Fibroblast of lung (primary cell): ENCODE results near the gene GNA12. TPM values are rescaled to one million over a fixed set of nuclear protein-coding genes. Genes with fewer than 3 reads are reported as not detected.
A peak's percentile ranks its signal among the peaks of the same experiment; 100 is the strongest.

Source experiments
- DNase-seq, 2 donors: peaks; one replicate each; pipeline versions ENCODE4 v3.0.0 to v3.0.0-alpha.2; 2010; ENCODE audit warnings: low read depth in 2 of 2
- H2AFZ ChIP-seq: 2 replicates; pipeline ENCODE4 v1.5.1; 2012; ENCODE audit warnings: low read length, control low read depth, inconsistent platforms
- H3K27ac ChIP-seq: 2 replicates; pipeline ENCODE4 v1.5.1; 2011; ENCODE audit warnings: low read length, control low read depth; ENCODE audit not compliant: insufficient read depth
- H3K27me3 ChIP-seq: 2 replicates; pipeline ENCODE4 v1.5.1; 2011; ENCODE audit warnings: mild to moderate bottlenecking, low read length; ENCODE audit not compliant: control insufficient read depth, insufficient read depth
- H3K36me3 ChIP-seq: 2 replicates; pipeline ENCODE4 v1.5.1; 2011; ENCODE audit warnings: low read length; ENCODE audit not compliant: control insufficient read depth, insufficient read depth
- H3K4me1 ChIP-seq: 2 replicates; pipeline ENCODE4 v1.5.1; 2011; ENCODE audit warnings: low read length; ENCODE audit not compliant: control insufficient read depth, insufficient read depth; ENCODE audit errors: extremely low read depth
- H3K4me2 ChIP-seq: 2 replicates; pipeline ENCODE4 v1.5.1; 2011; ENCODE audit warnings: low read length, control low read depth; ENCODE audit not compliant: insufficient read depth; ENCODE audit errors: extremely low read depth
- H3K4me3 ChIP-seq, 4 experiments: fragments of 200-600 bp in 1 of 4; sonication (generic) in 1 of 4; replicated peaks in 1 of 4; 2 replicates each; pipeline ENCODE4 v1.5.1; 2011 to 2016; ENCODE audit warnings: low read length in 4 of 4, low read depth in 3 of 4, mild to moderate bottlenecking in 3 of 4, control low read depth in 2 of 4, inconsistent platforms in 1 of 4, mixed read lengths in 1 of 4; ENCODE audit not compliant: insufficient read depth in 1 of 4; ENCODE audit errors: control extremely low read depth in 1 of 4
- H3K79me2 ChIP-seq: 2 replicates; pipeline ENCODE4 v1.5.1; 2012; ENCODE audit warnings: mild to moderate bottlenecking, low read length, inconsistent platforms; ENCODE audit not compliant: control insufficient read depth, insufficient read depth
- H3K9ac ChIP-seq: 2 replicates; pipeline ENCODE4 v1.5.1; 2011; ENCODE audit warnings: mild to moderate bottlenecking, low read length, control low read depth; ENCODE audit not compliant: insufficient read depth
- H3K9me3 ChIP-seq: 2 replicates; pipeline ENCODE4 v1.5.1; 2012; ENCODE audit warnings: low read depth, low read length; ENCODE audit not compliant: control insufficient read depth, insufficient read depth
- H4K20me1 ChIP-seq: 2 replicates; pipeline ENCODE4 v1.5.1; 2011; ENCODE audit warnings: low read length; ENCODE audit not compliant: control insufficient read depth, insufficient read depth; ENCODE audit errors: extremely low read depth
- CTCF ChIP-seq, 2 donors: IDR thresholded peaks in 1 of 2; conservative IDR thresholded peaks in 1 of 2; 1 replicate in 1 of 2; 2 replicates in 1 of 2; pipeline ENCODE4 v1.5.1; 2011 to 2012; ENCODE audit warnings: low read length in 2 of 2, control low read depth in 1 of 2, inconsistent platforms in 1 of 2, low read depth in 1 of 2, mild to moderate bottlenecking in 1 of 2
- EZH2 ChIP-seq: IDR thresholded peaks from 2 replicates; pipeline ENCODE4 v1.5.1; 2012; ENCODE audit warnings: low read length, control low read depth, mild to moderate bottlenecking; ENCODE audit errors: missing control alignments
- polyA plus RNA-seq, 2 donors: library from polyadenylated mRNA; depleted of rRNA in 1 of 2; stranded (reverse) in 1 of 2; unstranded in 1 of 2; fragments of >200 nt; gene quantifications; 2 replicates each; pipeline ENCODE4 v1.2.1, GENCODE V29; 2011 to 2012; ENCODE audit warnings: missing spikeins in 1 of 2
- total RNA-seq: library from RNA; depleted of rRNA; stranded (reverse); fragments of >200 nt; gene quantifications from 2 replicates; pipeline ENCODE4 v1.2.1, GENCODE V29; 2014

The GNA12 gene
- total and polyA plus RNA-seq, 2 donors (not counting 1 experiment from before 2014, with no cell fraction given), result 36.2 to 137 TPM

- Histone ChIP-seq H3K4me1 (peaks cover 10% of the 10 kb centered on the region), H3K36me3 (peaks cover 7% of the 10 kb centered on the region), H3K27me3 (no peaks in the 10 kb centered on the region), H4K20me1 (no peaks in the 10 kb centered on the region), H3K27ac (peak overlapping the region; percentile 49), H3K9ac (no peak overlapping the region), H3K79me2 (peaks cover 28% of the 10 kb centered on the region), H2AFZ (no peak overlapping the region), H3K9me3 (no peaks in the 10 kb centered on the region), H3K4me2 (no peak overlapping the region), H3K4me3 (no peak overlapping the region)
- peak; percentile 63 to 78 for DNase-seq
- TF ChIP-seq CTCF (conservative IDR thresholded peaks at IDR 0.05 in 1 of 2, IDR thresholded peaks at IDR 0.05 in 1 of 2; ENCODE audit: low read depth in 1 of 2, low read length in 2 of 2) (peak in 1 of 2 donors; percentile 5), EZH2 (no peak)
Measured at GRCh38 chr7:2732959-2733584, 111.0 kb downstream of the GNA12 start.

GRCh38 chr7:2732388-2732787 lies 111.7 kb downstream of the GNA12 start:
- H3K79me2 ChIP-seq, result peaks cover 28% of the 10 kb centered on the region
- no peaks in the 10 kb centered on the region for H3K9me3 ChIP-seq
- H3K9ac ChIP-seq, result no peak overlapping the region
- H3K27me3 ChIP-seq, result no peaks in the 10 kb centered on the region
- peaks cover 10% of the 10 kb centered on the region for H3K4me1 ChIP-seq
- no peak for TF ChIP-seq CTCF (conservative IDR thresholded peaks at IDR 0.05 in 1 of 2, IDR thresholded peaks at IDR 0.05 in 1 of 2; ENCODE audit: low read depth in 1 of 2, low read length in 2 of 2)
- TF ChIP-seq EZH2, result no peak
- no peak for DNase-seq
- H4K20me1 ChIP-seq, result no peaks in the 10 kb centered on the region
- no peak overlapping the region for H3K4me3 ChIP-seq
- H3K36me3 ChIP-seq, result peaks cover 7% of the 10 kb centered on the region
- no peak overlapping the region for H3K4me2 ChIP-seq
- H3K27ac ChIP-seq, result no peak overlapping the region
- no peak overlapping the region for H2AFZ ChIP-seq

GRCh38 chr7:2730846-2731770 lies 113.0 kb downstream of the GNA12 start:
- H3K4me2 ChIP-seq, result no peak overlapping the region
- H2AFZ ChIP-seq, result no peak overlapping the region
- H4K20me1 ChIP-seq, result no peaks in the 10 kb centered on the region
- peaks cover 10% of the 10 kb centered on the region for H3K4me1 ChIP-seq
- H3K27me3 ChIP-seq, result no peaks in the 10 kb centered on the region
- H3K9ac ChIP-seq, result no peak overlapping the region
- peaks cover 7% of the 10 kb centered on the region for H3K36me3 ChIP-seq
- no peaks in the 10 kb centered on the region for H3K9me3 ChIP-seq
- TF ChIP-seq CTCF (conservative IDR thresholded peaks at IDR 0.05 in 1 of 2, IDR thresholded peaks at IDR 0.05 in 1 of 2; ENCODE audit: low read depth in 1 of 2, low read length in 2 of 2) (no peak), EZH2 (no peak)
- no peak overlapping the region for H3K4me3 ChIP-seq
- no peak overlapping the region for H3K27ac ChIP-seq
- H3K79me2 ChIP-seq, result peaks cover 22% of the 10 kb centered on the region
- DNase-seq, result no peak
